SK-N-SH (cell line): Measurements from ENCODE around the gene PTPRJ. TPM values are rescaled to one million over a fixed set of nuclear protein-coding genes. Genes with fewer than 3 reads are reported as not detected.

ENCODE experiments used
- CTCF ChIA-PET: fragments of 300-600, 350-600 bp; formaldehyde crosslinking; extraction: SDS; loops from one replicate; lab custom pipeline; 2021; lab: Yijun Ruan, JAX
- POLR2A ChIA-PET: fragments of 350-600 bp; sonication (Branson Sonifier 250); formaldehyde crosslinking; extraction: SDS; loops from one replicate; lab custom pipeline; 2020; ENCODE audit warnings: antibody characterized with exemption, inconsistent platforms; lab: Yijun Ruan, JAX
- DNase-seq: peaks from one replicate; pipeline ENCODE4 v3.0.0; 2012
- H2AFZ ChIP-seq: fragments of 200-600 bp; sonication (generic); 2 replicates; pipeline ENCODE4 v1.8.1; 2016; ENCODE audit warnings: antibody characterized with exemption, mild to moderate bottlenecking, low read depth
- H3F3A ChIP-seq: fragments of 200-600 bp; sonication (generic); replicated peaks from 2 replicates; pipeline ENCODE3; 2016; ENCODE audit warnings: antibody characterized with exemption, mild to moderate bottlenecking; ENCODE audit not compliant: insufficient read depth
- H3K27ac ChIP-seq, 2 experiments: fragments of 200-500 bp in 1 of 2; fragments of 200-600 bp in 1 of 2; sonication (Bioruptor generic) in 1 of 2; sonication (generic), shearing (Covaris generic) in 1 of 2; 2 replicates each; pipeline versions ENCODE4 v1.5.1 to v1.6.1; 2014 to 2016; ENCODE audit warnings: low read depth in 2 of 2, inconsistent platforms in 1 of 2, low read length in 1 of 2, mild to moderate bottlenecking in 1 of 2, mixed read lengths in 1 of 2
- H3K27me3 ChIP-seq: fragments of 200-600 bp; sonication (generic), shearing (Covaris generic); 2 replicates; pipeline ENCODE4 v1.6.1; 2016; ENCODE audit warnings: mixed run types; ENCODE audit not compliant: insufficient read depth
- H3K36me3 ChIP-seq, 2 experiments: fragments of 200-500 bp in 1 of 2; fragments of 200-600 bp in 1 of 2; sonication (Bioruptor generic) in 1 of 2; sonication (generic) in 1 of 2; replicated peaks in 1 of 2; 2 replicates each; pipeline versions ENCODE3 to v1.5.1; 2014 to 2016; ENCODE audit warnings: low read length in 1 of 2, mild to moderate bottlenecking in 1 of 2; ENCODE audit not compliant: insufficient read depth in 2 of 2, control insufficient read depth in 1 of 2
- H3K4me1 ChIP-seq, 2 experiments: fragments of 200-500 bp in 1 of 2; fragments of 200-600 bp in 1 of 2; sonication (Bioruptor generic) in 1 of 2; sonication (generic), shearing (Covaris generic) in 1 of 2; 2 replicates each; pipeline versions ENCODE4 v1.5.1 to v1.6.1; 2014 to 2016; ENCODE audit warnings: low read depth in 1 of 2, low read length in 1 of 2, mixed run types in 1 of 2; ENCODE audit not compliant: insufficient read depth in 2 of 2, control insufficient read depth in 1 of 2
- H3K4me2 ChIP-seq: fragments of 200-600 bp; sonication (generic), shearing (Covaris generic); 2 replicates; pipeline ENCODE4 v1.6.1; 2017; ENCODE audit warnings: mixed run types
- H3K4me3 ChIP-seq, 2 experiments: fragments of 200-500 bp in 1 of 2; fragments of 200-600 bp in 1 of 2; sonication (Bioruptor generic) in 1 of 2; sonication (generic), shearing (Covaris generic) in 1 of 2; 2 replicates each; pipeline versions ENCODE4 v1.5.1 to v1.8.1; 2014 to 2016; ENCODE audit warnings: low read depth in 2 of 2, inconsistent platforms in 1 of 2, low read length in 1 of 2, mild to moderate bottlenecking in 1 of 2, mixed read lengths in 1 of 2, moderate library complexity in 1 of 2
- H3K79me2 ChIP-seq: fragments of 200-600 bp; sonication (generic); 2 replicates; pipeline ENCODE4 v1.8.1; 2017; ENCODE audit warnings: mild to moderate bottlenecking; ENCODE audit not compliant: insufficient read depth
- H3K9ac ChIP-seq: fragments of 200-600 bp; sonication (generic); 2 replicates; pipeline ENCODE4 v1.6.1; 2017; ENCODE audit warnings: mixed run types
- H3K9me2 ChIP-seq: fragments of 200-600 bp; sonication (generic); 2 replicates; pipeline ENCODE4 v1.6.1; 2017; ENCODE audit warnings: mixed run types
- H3K9me3 ChIP-seq: fragments of 200-600 bp; sonication (generic); 2 replicates; pipeline ENCODE4 v1.6.1; 2017; ENCODE audit warnings: mixed run types, mild to moderate bottlenecking, moderate library complexity
- H4K20me1 ChIP-seq: fragments of 200-600 bp; sonication (generic); 2 replicates; pipeline ENCODE4 v1.6.1; 2017; ENCODE audit warnings: mild to moderate bottlenecking, mixed run types; ENCODE audit not compliant: insufficient read depth
- FOXM1 ChIP-seq: IDR thresholded peaks from 2 replicates; pipeline ENCODE4 v1.4.0; 2012; ENCODE audit warnings: low read depth, mild to moderate bottlenecking
- GABPA ChIP-seq: IDR thresholded peaks from 2 replicates; pipeline ENCODE4 v1.4.0; 2012; ENCODE audit warnings: low read depth, mild to moderate bottlenecking
- GATA2 ChIP-seq: sonication (generic); formaldehyde crosslinking; IDR thresholded peaks from 2 replicates; pipeline ENCODE4 v1.5.0; 2020; ENCODE audit warnings: mild to moderate bottlenecking, missing genetic modification reagents
- IRF3 ChIP-seq: fragments of 150-350 bp; IDR thresholded peaks from 2 replicates; pipeline ENCODE4 v1.6.1; 2016; ENCODE audit warnings: mild to moderate bottlenecking, low read depth, low read length
- NFIC ChIP-seq: IDR thresholded peaks from 2 replicates; pipeline ENCODE4 v1.4.0; 2012; ENCODE audit warnings: borderline replicate concordance
- RCOR1 ChIP-seq: fragments of 150-350 bp; IDR thresholded peaks from 2 replicates; pipeline ENCODE4 v1.6.1; 2017; ENCODE audit warnings: antibody characterized with exemption, low read length
- RXRA ChIP-seq: IDR thresholded peaks from 2 replicates; pipeline ENCODE4 v1.4.0; 2012; ENCODE audit warnings: low read depth, mild to moderate bottlenecking, borderline replicate concordance
- WGBS: methylation state at CpG from one replicate; pipeline ENCODE4 v1.1.6; 2017; ENCODE audit warnings: low lambda C conversion rate; 5-methylcytosine and 5-hydroxymethylcytosine counted together
- polyA plus RNA-seq, 3 experiments: library from polyadenylated mRNA; depleted of rRNA; stranded (reverse); fragments of >200 nt; gene quantifications; 2 replicates each; pipeline ENCODE4 v1.2.3, GENCODE V29; 2012
- TF ChIP-seq, protein P1 (sequence below): IDR thresholded peaks from 2 replicates; pipeline ENCODE4 v1.4.0; 2012; ENCODE audit warnings: low read depth, borderline replicate concordance
- TF ChIP-seq, protein P2 (sequence below): IDR thresholded peaks from 2 replicates; pipeline ENCODE4; 2012
- TF ChIP-seq, protein P3 (sequence below): IDR thresholded peaks from 2 replicates; pipeline ENCODE4 v1.4.0; 2012; ENCODE audit warnings: low read depth, borderline replicate concordance

The PTPRJ gene
- polyA plus RNA-seq, 1 of the 3 experiments (the other 2 are of a cell fraction) = 4.5 TPM

GRCh38 chr11:48127521-48128183, 147.3 kb downstream of the PTPRJ start (continued):
- TF ChIP-seq, protein P1, sequence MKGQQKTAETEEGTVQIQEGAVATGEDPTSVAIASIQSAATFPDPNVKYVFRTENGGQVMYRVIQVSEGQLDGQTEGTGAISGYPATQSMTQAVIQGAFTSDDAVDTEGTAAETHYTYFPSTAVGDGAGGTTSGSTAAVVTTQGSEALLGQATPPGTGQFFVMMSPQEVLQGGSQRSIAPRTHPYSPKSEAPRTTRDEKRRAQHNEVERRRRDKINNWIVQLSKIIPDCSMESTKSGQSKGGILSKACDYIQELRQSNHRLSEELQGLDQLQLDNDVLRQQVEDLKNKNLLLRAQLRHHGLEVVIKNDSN = no peak
- TF ChIP-seq, protein P2, sequence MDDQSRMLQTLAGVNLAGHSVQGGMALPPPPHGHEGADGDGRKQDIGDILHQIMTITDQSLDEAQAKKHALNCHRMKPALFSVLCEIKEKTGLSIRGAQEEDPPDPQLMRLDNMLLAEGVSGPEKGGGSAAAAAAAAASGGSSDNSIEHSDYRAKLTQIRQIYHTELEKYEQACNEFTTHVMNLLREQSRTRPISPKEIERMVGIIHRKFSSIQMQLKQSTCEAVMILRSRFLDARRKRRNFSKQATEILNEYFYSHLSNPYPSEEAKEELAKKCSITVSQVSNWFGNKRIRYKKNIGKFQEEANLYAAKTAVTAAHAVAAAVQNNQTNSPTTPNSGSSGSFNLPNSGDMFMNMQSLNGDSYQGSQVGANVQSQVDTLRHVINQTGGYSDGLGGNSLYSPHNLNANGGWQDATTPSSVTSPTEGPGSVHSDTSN = no peak
- no peak for TF ChIP-seq GABPA
- no peak for TF ChIP-seq FOXM1
- no peak for TF ChIP-seq GATA2 (CRISPR knock-in tag)
- no peak for TF ChIP-seq IRF3
- TF ChIP-seq, protein P3, sequence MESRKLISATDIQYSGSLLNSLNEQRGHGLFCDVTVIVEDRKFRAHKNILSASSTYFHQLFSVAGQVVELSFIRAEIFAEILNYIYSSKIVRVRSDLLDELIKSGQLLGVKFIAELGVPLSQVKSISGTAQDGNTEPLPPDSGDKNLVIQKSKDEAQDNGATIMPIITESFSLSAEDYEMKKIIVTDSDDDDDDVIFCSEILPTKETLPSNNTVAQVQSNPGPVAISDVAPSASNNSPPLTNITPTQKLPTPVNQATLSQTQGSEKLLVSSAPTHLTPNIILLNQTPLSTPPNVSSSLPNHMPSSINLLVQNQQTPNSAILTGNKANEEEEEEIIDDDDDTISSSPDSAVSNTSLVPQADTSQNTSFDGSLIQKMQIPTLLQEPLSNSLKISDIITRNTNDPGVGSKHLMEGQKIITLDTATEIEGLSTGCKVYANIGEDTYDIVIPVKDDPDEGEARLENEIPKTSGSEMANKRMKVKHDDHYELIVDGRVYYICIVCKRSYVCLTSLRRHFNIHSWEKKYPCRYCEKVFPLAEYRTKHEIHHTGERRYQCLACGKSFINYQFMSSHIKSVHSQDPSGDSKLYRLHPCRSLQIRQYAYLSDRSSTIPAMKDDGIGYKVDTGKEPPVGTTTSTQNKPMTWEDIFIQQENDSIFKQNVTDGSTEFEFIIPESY = no peak
- no peak for TF ChIP-seq RCOR1
- TF ChIP-seq RXRA = no peak

DNA sequence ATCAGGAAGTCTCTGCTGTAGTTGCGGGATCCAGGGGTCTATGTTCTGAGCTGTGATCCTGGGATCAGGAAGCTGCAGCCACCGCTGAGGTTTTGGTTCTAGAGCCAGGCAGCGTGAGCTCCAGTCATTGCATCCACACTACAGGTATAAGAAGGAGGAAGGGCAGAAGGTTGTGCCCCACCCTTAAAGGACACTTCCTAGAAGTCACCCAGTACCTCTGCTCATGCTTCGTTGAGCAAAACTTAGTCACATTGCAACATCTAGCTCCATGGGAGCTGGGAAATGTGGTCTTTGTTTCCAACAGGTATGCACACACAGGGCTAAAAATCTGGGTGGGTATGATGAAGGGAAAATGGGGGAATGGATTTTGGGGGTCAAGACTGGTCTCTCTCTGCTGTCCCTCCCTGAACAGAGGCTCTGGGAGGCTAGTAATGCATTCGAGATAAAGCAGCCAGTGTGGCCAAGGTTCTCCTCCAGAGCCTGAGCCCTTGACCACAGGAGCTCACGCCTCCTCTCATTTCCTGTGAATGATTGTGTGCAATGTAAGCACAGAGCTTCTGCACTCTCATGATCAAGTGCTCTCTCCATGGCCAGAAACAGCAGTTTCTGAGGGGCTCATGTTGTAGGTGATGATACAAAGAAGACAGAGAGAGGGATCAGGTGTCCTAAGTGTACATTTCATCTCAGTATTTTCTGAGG, 149.5 kb downstream of the PTPRJ start:
- Histone ChIP-seq H3K4me1 (no peaks in the 10 kb centered on the region), H3K27ac (no peak overlapping the region), H4K20me1 (no peaks in the 10 kb centered on the region), H3K9ac (no peak overlapping the region), H3K79me2 (no peaks in the 10 kb centered on the region; the same call in 1 of the 2 replicates), H3K4me3 (no peak overlapping the region), H3K27me3 (no peaks in the 10 kb centered on the region), H3K9me3 (no peaks in the 10 kb centered on the region), H3F3A (no peaks in the 10 kb centered on the region), H2AFZ (no peak overlapping the region), H3K9me2 (no peaks in the 10 kb centered on the region), H3K4me2 (no peak overlapping the region), H3K36me3 (peaks cover 16 to 32% of the 10 kb centered on the region in 2 experiments)
- CTCF ChIA-PET = interaction anchor here (1.1 kb wide), 1 partner anchor 20 kb away, joined by 3 read pairs; no protein-coding TSS in a partner anchor
- no peak for DNase-seq
- TF ChIP-seq NFIC = no peak
- POLR2A ChIA-PET = no interaction called here
- 88% methylated on average over 6 of the region's 6 CpGs for WGBS
